Ovary (tissue), 9 donors: ENCODE measurements around the gene NRARP. TPM values are rescaled to one million over a fixed set of nuclear protein-coding genes. Genes with fewer than 3 reads are reported as not detected.

Source experiments
- DNase-seq, 5 donors: peaks; one replicate each; pipeline ENCODE4 v3.0.0-alpha.2; 2019 to 2020
- H3K27ac ChIP-seq, 2 donors: fragments of 200-600 bp; one replicate each; pipeline versions ENCODE4 v1.5.1 to v1.8.0; 2019 to 2022
- H3K27me3 ChIP-seq: fragments of 200-600 bp; one replicate; pipeline ENCODE4 v1.8.0; 2022
- H3K36me3 ChIP-seq: fragments of 200-600 bp; sonication (generic); one replicate; pipeline ENCODE4 v1.5.1; 2019
- H3K4me1 ChIP-seq: one replicate; pipeline ENCODE4 v1.8.1; 2013; ENCODE audit warnings: mild to moderate bottlenecking, moderate library complexity; ENCODE audit not compliant: insufficient read depth
- H3K4me3 ChIP-seq: fragments of 200-600 bp; sonication (generic); one replicate; pipeline ENCODE4 v1.5.1; 2017
- H3K9me3 ChIP-seq, 2 donors: fragments of 200-600 bp in 1 of 2; sonication (generic) in 1 of 2; one replicate each; pipeline versions ENCODE4 v1.5.1 to v1.8.1; 2013 to 2019; ENCODE audit warnings: mild to moderate bottlenecking in 1 of 2, moderate library complexity in 1 of 2
- CTCF ChIP-seq, 3 donors: fragments of 450-650 bp in 2 of 3; fragments of 200-600 bp in 1 of 3; IDR thresholded peaks; one replicate each; pipeline versions ENCODE4 v1.5.1 to v1.8.0; 2016 to 2022; ENCODE audit warnings: antibody characterized with exemption in 3 of 3, mild to moderate bottlenecking in 1 of 3
- EP300 ChIP-seq: sonication (generic); formaldehyde crosslinking; IDR thresholded peaks from one replicate; pipeline ENCODE4 v1.6.1; 2017; ENCODE audit warnings: antibody characterized with exemption
- POLR2A ChIP-seq: fragments of 450-650 bp; IDR thresholded peaks from one replicate; pipeline ENCODE4 v1.6.1; 2017; ENCODE audit warnings: antibody characterized with exemption, mild to moderate bottlenecking, moderate library complexity
- WGBS, 3 donors: extraction: QIAGEN DNeasy Blood & Tissue Kit in 1 of 3; methylation state at CpG; one replicate each; pipeline versions ENCODE4 v1.1.5 to v1.1.7; 2013 to 2017; 5-methylcytosine and 5-hydroxymethylcytosine counted together
- intact Hi-C, 4 donors: fragments of 100-400 bp; cut with DNase I; formaldehyde crosslinking; loops; one replicate each; pipeline versions ENCODE4 v1.11.0 to v1.15.1; 2022 to 2023
- polyA plus RNA-seq, 2 donors: library from polyadenylated mRNA; stranded (reverse); fragments of 200-250 nt in 1 of 2; fragments of 350-450 nt in 1 of 2; fragmentation: Illumina TruSeq in 1 of 2; extraction: RNeasy Lipid Tissue Mini Kit (QIAGEN cat#74804) in 1 of 2; gene quantifications; one replicate each; pipeline ENCODE4 v1.2.3, GENCODE V29; 2013 to 2014
- total RNA-seq, 7 donors: library from RNA; depleted of rRNA in 2 of 7; stranded (reverse); fragments of >200 nt in 2 of 7; fragmentation: NEBNext Ultra II Directional in 3 of 7; extraction: Animal tissue kit (Norgen Biotek cat#: 25700) in 3 of 7; gene quantifications; one replicate each; pipeline versions ENCODE4 v1.1.0 to v1.2.4, GENCODE V29; 2016 to 2023
- donor health status: DM: no; HTN: no; CAD: no; lungs with moderate emphysema.
- donor health status: DM: no; HTN: no; CAD: no.
- donor health status: Bipolar disorder and iron deficiency.
- donor health status: DM: yes; HTN: yes; CAD: no.
- donor health status: DM: no; HTN: no; CAD: no.
- donor health status: DM: yes; HTN: yes; CAD: no.

Gene NRARP
- total and polyA plus RNA-seq, 9 donors, result 1.3 to 13.8 (median 3.7) TPM

GRCh38 chr9:137323531-137324331, 21.7 kb upstream of the NRARP start:
- H3K27ac ChIP-seq, result no peak overlapping the region
- no peaks in the 10 kb centered on the region for H3K4me1 ChIP-seq
- no peaks in the 10 kb centered on the region for H3K9me3 ChIP-seq
- no peak for TF ChIP-seq EP300
- TF ChIP-seq CTCF (IDR thresholded peaks at IDR 0.05), result no peak
- no peak for TF ChIP-seq POLR2A
- no peaks in the 10 kb centered on the region for H3K36me3 ChIP-seq
- 94 to 97% (median 96%) methylated on average over 29 to 37 of the region's 37 CpGs for WGBS, 3 donors
- intact Hi-C loops, result no loop called here
- DNase-seq, result peak in 1 of 5 donors; percentile 10
- H3K4me3 ChIP-seq, result no peak overlapping the region
- H3K27me3 ChIP-seq, result no peaks in the 10 kb centered on the region

- Histone ChIP-seq H3K36me3 (no peaks in the 10 kb centered on the region), H3K27ac (no peak overlapping the region), H3K9me3 (no peaks in the 10 kb centered on the region), H3K27me3 (no peaks in the 10 kb centered on the region), H3K4me3 (no peak overlapping the region), H3K4me1 (no peaks in the 10 kb centered on the region)
- intact Hi-C loops, result no loop called here
- TF ChIP-seq CTCF (IDR thresholded peaks at IDR 0.05) (no peak), EP300 (no peak), POLR2A (no peak)
- WGBS, 3 donors, result 90 to 93% (median 91%) methylated on average over 22 of the region's 22 CpGs
- peak in 1 of 5 donors; percentile 8 for DNase-seq
Measured at GRCh38 chr9:137321726-137322361, 19.8 kb upstream of the NRARP start.

GRCh38 chr9:137320555-137321384, 18.7 kb upstream of the NRARP start:
- intact Hi-C loops, result no loop called here
- Histone ChIP-seq H3K36me3 (no peaks in the 10 kb centered on the region), H3K4me1 (peaks cover 5% of the 10 kb centered on the region), H3K27ac (no peak overlapping the region), H3K4me3 (no peak overlapping the region), H3K9me3 (no peaks in the 10 kb centered on the region), H3K27me3 (no peaks in the 10 kb centered on the region)
- 64 to 75% (median 72%) methylated on average over 22 to 24 of the region's 24 CpGs for WGBS, 3 donors
- peak in 2 of 5 donors; percentile 15 to 35 for DNase-seq
- TF ChIP-seq CTCF (IDR thresholded peaks at IDR 0.05) (no peak), EP300 (no peak), POLR2A (no peak)

- Histone ChIP-seq H3K4me1 (peaks cover 5% of the 10 kb centered on the region), H3K27ac (no peak overlapping the region), H3K27me3 (no peaks in the 10 kb centered on the region), H3K36me3 (no peaks in the 10 kb centered on the region), H3K4me3 (no peak overlapping the region), H3K9me3 (no peaks in the 10 kb centered on the region)
- 84 to 95% (median 88%) methylated on average over 14 to 22 of the region's 22 CpGs for WGBS, 3 donors
- peak in 1 of 5 donors; percentile 13 for DNase-seq
- intact Hi-C loops, result no loop called here
- no peak for TF ChIP-seq CTCF (IDR thresholded peaks at IDR 0.05)
- TF ChIP-seq EP300, result no peak
- no peak for TF ChIP-seq POLR2A
Measured at GRCh38 chr9:137319739-137320551, 17.9 kb upstream of the NRARP start.
